Measurements from ENCODE around the gene HBG2.

- TF ChIP-seq CTCF (IDR thresholded peaks at IDR 0.05) (no peak), POLR2A (IDR thresholded peaks at IDR 0.05) (no peak)
These were observed 22.1 kb upstream of the HBG2 start for GRCh38 chr11:5276697-5277096.
